Nephron (organoid): ENCODE measurements around the gene LAD1.

Experiments
- H3K27ac Mint-ChIP-seq, 3 experiments: 2 replicates each; pipeline ENCODE4 v1.8.0; 2020; ENCODE audit warnings: mixed read lengths in 3 of 3, mild to moderate bottlenecking in 2 of 3, moderate library complexity in 1 of 3
- H3K27me3 Mint-ChIP-seq: 2 replicates; pipeline ENCODE4 v1.8.0; 2021; ENCODE audit warnings: low read depth, mild to moderate bottlenecking, moderate library complexity, mixed read lengths
- H3K36me3 Mint-ChIP-seq: 2 replicates; pipeline ENCODE4 v1.8.0; 2020; ENCODE audit warnings: low read depth, mixed read lengths
- H3K4me1 Mint-ChIP-seq: 2 replicates; pipeline ENCODE4 v1.8.0; 2020; ENCODE audit warnings: mixed read lengths
- H3K4me3 Mint-ChIP-seq, 3 experiments: 2 replicates each; pipeline ENCODE4 v1.8.0; 2020; ENCODE audit warnings: mild to moderate bottlenecking in 3 of 3, mixed read lengths in 3 of 3, moderate library complexity in 2 of 3
- H3K9me3 Mint-ChIP-seq: 2 replicates; pipeline ENCODE4 v1.8.0; 2020; ENCODE audit warnings: mixed read lengths
- CTCF ChIP-seq, 3 experiments: fragments of 200-600 bp; sonication (generic); IDR thresholded peaks; one replicate each; pipeline ENCODE4 v1.5.0; 2021; ENCODE audit warnings: antibody characterized with exemption in 3 of 3; ENCODE audit not compliant: unreplicated experiment in 3 of 3

The LAD1 gene, protein sequence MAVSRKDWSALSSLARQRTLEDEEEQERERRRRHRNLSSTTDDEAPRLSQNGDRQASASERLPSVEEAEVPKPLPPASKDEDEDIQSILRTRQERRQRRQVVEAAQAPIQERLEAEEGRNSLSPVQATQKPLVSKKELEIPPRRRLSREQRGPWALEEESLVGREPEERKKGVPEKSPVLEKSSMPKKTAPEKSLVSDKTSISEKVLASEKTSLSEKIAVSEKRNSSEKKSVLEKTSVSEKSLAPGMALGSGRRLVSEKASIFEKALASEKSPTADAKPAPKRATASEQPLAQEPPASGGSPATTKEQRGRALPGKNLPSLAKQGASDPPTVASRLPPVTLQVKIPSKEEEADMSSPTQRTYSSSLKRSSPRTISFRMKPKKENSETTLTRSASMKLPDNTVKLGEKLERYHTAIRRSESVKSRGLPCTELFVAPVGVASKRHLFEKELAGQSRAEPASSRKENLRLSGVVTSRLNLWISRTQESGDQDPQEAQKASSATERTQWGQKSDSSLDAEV

GRCh38 chr1:201399018-201399351 is at the start of gene LAD1:
Gene LAD1, minus strand, starts transcription at chr1:201399324. Its CDS starts 18 bp downstream, at chr1:201399306.
- peak within 1 kb of the TSS; percentile 11 to 63 (median 46) for H3K4me3 Mint-ChIP-seq
- H3K9me3 Mint-ChIP-seq = no peaks in the 10 kb centered on the region
- H3K4me1 Mint-ChIP-seq = peaks cover 45% of the 10 kb centered on the region
- peak within 1 kb of the TSS in 2 of 3 experiments; percentile 16 to 37 for H3K27ac Mint-ChIP-seq
- no peaks in the 10 kb centered on the region for H3K36me3 Mint-ChIP-seq
- peaks cover 32% of the 10 kb centered on the region for H3K27me3 Mint-ChIP-seq
- no peak for TF ChIP-seq CTCF (IDR thresholded peaks at IDR 0.05; ENCODE audit: unreplicated experiment in 3 of 3)

GRCh38 chr1:201447903-201448871 is 49.1 kb upstream of the LAD1 start:
- peak overlapping the region; percentile 26 to 87 (median 62) for H3K27ac Mint-ChIP-seq
- H3K27me3 Mint-ChIP-seq = peaks cover 3% of the 10 kb centered on the region
- peak; percentile 63 to 80 (median 73) for TF ChIP-seq CTCF (IDR thresholded peaks at IDR 0.05; ENCODE audit: unreplicated experiment in 3 of 3)
- H3K9me3 Mint-ChIP-seq = no peaks in the 10 kb centered on the region
- no peak overlapping the region for H3K4me3 Mint-ChIP-seq
- H3K36me3 Mint-ChIP-seq = no peaks in the 10 kb centered on the region
- H3K4me1 Mint-ChIP-seq = peaks cover 50% of the 10 kb centered on the region

DNA sequence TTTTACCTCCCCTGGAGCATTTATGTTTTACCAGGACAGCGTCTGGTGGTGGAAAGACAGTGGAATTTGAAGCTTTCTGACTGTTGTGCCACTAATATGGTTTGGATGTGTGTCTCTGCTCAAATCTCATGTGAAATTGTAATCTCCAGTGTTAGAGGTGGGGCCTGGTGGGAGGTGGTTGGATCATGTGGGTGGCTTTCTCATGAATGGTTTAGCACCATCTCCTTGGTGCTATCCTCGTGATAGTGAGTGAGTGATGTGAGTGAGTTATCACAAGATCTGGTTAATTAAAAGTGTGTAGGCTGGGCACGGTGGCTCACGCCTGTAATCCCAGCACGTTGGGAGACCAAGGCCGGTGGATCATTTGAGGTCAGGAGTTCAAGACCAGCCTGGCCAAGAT is 46.2 kb upstream of the LAD1 start:
- no peak overlapping the region for H3K27ac Mint-ChIP-seq
- H3K27me3 Mint-ChIP-seq = peaks cover 8% of the 10 kb centered on the region
- no peaks in the 10 kb centered on the region for H3K36me3 Mint-ChIP-seq
- no peak for TF ChIP-seq CTCF (IDR thresholded peaks at IDR 0.05; ENCODE audit: unreplicated experiment in 3 of 3)
- peaks cover 36% of the 10 kb centered on the region for H3K4me1 Mint-ChIP-seq
- H3K9me3 Mint-ChIP-seq = peaks cover 11% of the 10 kb centered on the region
- H3K4me3 Mint-ChIP-seq = no peak overlapping the region

GRCh38 chr1:201444792-201445191 is 45.7 kb upstream of the LAD1 start:
- TF ChIP-seq CTCF (IDR thresholded peaks at IDR 0.05; ENCODE audit: unreplicated experiment in 3 of 3) = no peak
- Mint-ChIP-seq H3K4me1 (peaks cover 31% of the 10 kb centered on the region), H3K27me3 (peaks cover 5% of the 10 kb centered on the region)

GRCh38 chr1:201443747-201444146 is 44.6 kb upstream of the LAD1 start:
- Mint-ChIP-seq H3K4me1 (peaks cover 21% of the 10 kb centered on the region), H3K4me3 (no peak overlapping the region), H3K9me3 (peaks cover 16% of the 10 kb centered on the region), H3K27ac (peak overlapping the region in 1 of 3 experiments; percentile 33), H3K27me3 (peaks cover 4% of the 10 kb centered on the region), H3K36me3 (no peaks in the 10 kb centered on the region)
- TF ChIP-seq CTCF (IDR thresholded peaks at IDR 0.05; ENCODE audit: unreplicated experiment in 3 of 3) = no peak

More at GRCh38 chr1:201444792-201445191, 45.7 kb upstream of the LAD1 start:
- H3K4me3 Mint-ChIP-seq = no peak overlapping the region
- H3K9me3 Mint-ChIP-seq = peaks cover 13% of the 10 kb centered on the region
- peak overlapping the region in 1 of 3 experiments; percentile 21 for H3K27ac Mint-ChIP-seq
- no peaks in the 10 kb centered on the region for H3K36me3 Mint-ChIP-seq
